ENCODE measurements around the gene VEZT. TPM values are rescaled to one million over a fixed set of nuclear protein-coding genes. Genes with fewer than 3 reads are reported as not detected.
"Not testable (repeated sequence)": the region's sequence is repeated elsewhere in the genome, so short reads cannot be mapped to it uniquely, and the experiment has no call there.

VEZT gene
- total and polyA plus RNA-seq, 2 donors (not counting 1 experiment from before 2014, with no cell fraction given): 76.6 to 123 TPM

GRCh38 chr12:95304673-95305198 is 87.1 kb downstream of the VEZT start:
- peak; percentile 59 to 63 for DNase-seq (ENCODE audit: low read depth in 2 of 2)

GRCh38 chr12:95312656-95313055 is 95.0 kb downstream of the VEZT start:
- no peaks in the 10 kb centered on the region for H3K9me3 ChIP-seq (ENCODE audit: control insufficient read depth, insufficient read depth, low read depth, low read length)
- no peaks in the 10 kb centered on the region for H3K36me3 ChIP-seq (ENCODE audit: control insufficient read depth, insufficient read depth, low read length)
- no peaks in the 10 kb centered on the region for H3K79me2 ChIP-seq (ENCODE audit: control insufficient read depth, insufficient read depth, low read length)
- no peak for DNase-seq (ENCODE audit: low read depth in 2 of 2)
- no peak overlapping the region for H3K4me2 ChIP-seq (ENCODE audit: extremely low read depth, insufficient read depth, low read length)
- TF ChIP-seq CTCF (conservative IDR thresholded peaks at IDR 0.05 in 1 of 2, IDR thresholded peaks at IDR 0.05 in 1 of 2; ENCODE audit: low read depth in 1 of 2, low read length in 2 of 2) (no peak), EZH2 (IDR thresholded peaks at IDR 0.05; ENCODE audit: low read length, missing control alignments) (no peak)
- no peaks in the 10 kb centered on the region for H4K20me1 ChIP-seq (ENCODE audit: control insufficient read depth, extremely low read depth, insufficient read depth, low read length)
- H2AFZ ChIP-seq (ENCODE audit: low read length): no peak overlapping the region
- no peaks in the 10 kb centered on the region for H3K4me1 ChIP-seq (ENCODE audit: control insufficient read depth, extremely low read depth, insufficient read depth, low read length)
- no peak overlapping the region for H3K9ac ChIP-seq (ENCODE audit: insufficient read depth, low read length)
- H3K4me3 ChIP-seq (replicated peaks in 1 of 4; ENCODE audit: control extremely low read depth in 1 of 4, insufficient read depth in 1 of 4, low read depth in 3 of 4, low read length in 4 of 4): no peak overlapping the region
- H3K27me3 ChIP-seq (ENCODE audit: control insufficient read depth, insufficient read depth, low read length): no peaks in the 10 kb centered on the region
- no peak overlapping the region for H3K27ac ChIP-seq (ENCODE audit: insufficient read depth, low read length)

More at GRCh38 chr12:95304673-95305198, 87.1 kb downstream of the VEZT start:
- no peaks in the 10 kb centered on the region for H4K20me1 ChIP-seq (ENCODE audit: control insufficient read depth, extremely low read depth, insufficient read depth, low read length)
- H3K4me1 ChIP-seq (ENCODE audit: control insufficient read depth, extremely low read depth, insufficient read depth, low read length): peaks cover 11% of the 10 kb centered on the region
- H3K4me2 ChIP-seq (ENCODE audit: extremely low read depth, insufficient read depth, low read length): peak overlapping the region; percentile 17
- no peak overlapping the region for H3K4me3 ChIP-seq (replicated peaks in 1 of 4; ENCODE audit: control extremely low read depth in 1 of 4, insufficient read depth in 1 of 4, low read depth in 3 of 4, low read length in 4 of 4)
- no peaks in the 10 kb centered on the region for H3K36me3 ChIP-seq (ENCODE audit: control insufficient read depth, insufficient read depth, low read length)
- H3K27me3 ChIP-seq (ENCODE audit: control insufficient read depth, insufficient read depth, low read length): no peaks in the 10 kb centered on the region
- H3K27ac ChIP-seq (ENCODE audit: insufficient read depth, low read length): no peak overlapping the region
- H3K9me3 ChIP-seq (ENCODE audit: control insufficient read depth, insufficient read depth, low read depth, low read length): no peaks in the 10 kb centered on the region
- no peak for TF ChIP-seq CTCF (conservative IDR thresholded peaks at IDR 0.05 in 1 of 2, IDR thresholded peaks at IDR 0.05 in 1 of 2; ENCODE audit: low read depth in 1 of 2, low read length in 2 of 2)
- TF ChIP-seq EZH2 (IDR thresholded peaks at IDR 0.05; ENCODE audit: low read length, missing control alignments): no peak
- H3K9ac ChIP-seq (ENCODE audit: insufficient read depth, low read length): no peak overlapping the region
- H2AFZ ChIP-seq (ENCODE audit: low read length): no peak overlapping the region
- H3K79me2 ChIP-seq (ENCODE audit: control insufficient read depth, insufficient read depth, low read length): no peaks in the 10 kb centered on the region

- H3K9ac ChIP-seq (ENCODE audit: insufficient read depth, low read length); H4K20me1 ChIP-seq (ENCODE audit: control insufficient read depth, extremely low read depth, insufficient read depth, low read length); H3K36me3 ChIP-seq (ENCODE audit: control insufficient read depth, insufficient read depth, low read length); H3K4me1 ChIP-seq (ENCODE audit: control insufficient read depth, extremely low read depth, insufficient read depth, low read length); H3K4me3 ChIP-seq (replicated peaks in 1 of 4; ENCODE audit: control extremely low read depth in 1 of 4, insufficient read depth in 1 of 4, low read depth in 3 of 4, low read length in 4 of 4); H2AFZ ChIP-seq (ENCODE audit: low read length); H3K27me3 ChIP-seq (ENCODE audit: control insufficient read depth, insufficient read depth, low read length); H3K4me2 ChIP-seq (ENCODE audit: extremely low read depth, insufficient read depth, low read length); H3K9me3 ChIP-seq (ENCODE audit: control insufficient read depth, insufficient read depth, low read depth, low read length); H3K79me2 ChIP-seq (ENCODE audit: control insufficient read depth, insufficient read depth, low read length); H3K27ac ChIP-seq (ENCODE audit: insufficient read depth, low read length); DNase-seq (ENCODE audit: low read depth in 2 of 2): not testable (repeated sequence)
These were observed 97.1 kb downstream of the VEZT start for GRCh38 chr12:95314756-95315155.
